ENCODE data around the gene TSPAN9.

- TF ChIP-seq CTCF (IDR thresholded peaks at IDR 0.05) (no peak), POLR2AphosphoS5 (IDR thresholded peaks at IDR 0.05) (no peak), POLR2A (IDR thresholded peaks at IDR 0.05) (no peak)
Observed at GRCh38 chr12:3140284-3140683, 63.1 kb downstream of the TSPAN9 start.
